ENCODE measurements around the gene SEMA4G. TPM values are rescaled to one million over a fixed set of nuclear protein-coding genes. Genes with fewer than 3 reads are reported as not detected.

The SEMA4G gene
- total RNA-seq, 1 experiment from 2014 or later = 8.5 TPM

DNA sequence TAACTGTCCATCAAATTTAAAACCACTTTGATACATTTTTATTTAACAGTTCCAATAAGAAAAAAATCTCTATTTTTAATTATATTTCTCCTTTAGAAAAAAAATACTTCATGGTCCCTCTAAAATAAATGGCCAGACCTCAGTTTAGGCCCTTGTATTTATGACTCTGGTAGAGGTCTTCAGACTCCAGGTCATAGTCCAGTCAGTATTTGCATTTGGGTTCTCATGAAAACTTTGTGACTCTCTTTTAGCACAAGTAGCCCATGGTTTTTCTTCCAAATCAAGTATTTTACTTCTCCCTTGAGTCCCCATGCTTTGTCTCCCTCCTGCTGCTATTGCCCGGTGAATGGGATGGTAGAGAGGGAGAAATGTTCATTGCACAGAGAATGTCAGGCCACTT lies 5.5 kb upstream of the SEMA4G start:
- no peak for DNase-seq
- H2BK12ac ChIP-seq (ENCODE audit: insufficient read length, low read depth, low read length) = no peak overlapping the region
- H4K5ac ChIP-seq (ENCODE audit: insufficient read length, low read depth, low read length) = no peak overlapping the region
- no peaks in the 10 kb centered on the region; a peak in 1 of 5 replicates for H3K9me3 Mint-ChIP-seq
- H3K4me2 ChIP-seq (ENCODE audit: insufficient read depth, insufficient read length, low read length) = no peak overlapping the region
- no peaks in the 10 kb centered on the region for H3K79me1 ChIP-seq (ENCODE audit: insufficient read depth, low read depth, low read length, poor library complexity, severe bottlenecking)
- no peaks in the 10 kb centered on the region for H4K20me1 ChIP-seq (ENCODE audit: control insufficient read depth, insufficient read depth, insufficient read length)
- peaks cover under 1% of the 10 kb centered on the region for H3K23me2 ChIP-seq (ENCODE audit: insufficient read length, low read depth, low read length, poor library complexity, severe bottlenecking)
- no peak overlapping the region for H2BK20ac ChIP-seq (ENCODE audit: low read depth, low read length, poor library complexity, severe bottlenecking)
- no peak overlapping the region for H3K4ac ChIP-seq (ENCODE audit: low read depth, low read length)
- no peaks in the 10 kb centered on the region for H3K79me2 ChIP-seq (ENCODE audit: insufficient read depth, low read length)
- H3K9ac ChIP-seq (ENCODE audit: extremely low read depth, insufficient read length, low read length) = no peak overlapping the region
- H4K8ac ChIP-seq (replicated peaks; ENCODE audit: insufficient read length, low read depth, low read length) = no peak overlapping the region
- H3K27me3 Mint-ChIP-seq (ENCODE audit: low read depth) = peaks cover 6% of the 10 kb centered on the region
- H4K91ac ChIP-seq (ENCODE audit: insufficient read length, low read depth, low read length) = no peak overlapping the region
- no peak overlapping the region for H2AK5ac ChIP-seq (ENCODE audit: insufficient read length, low read length)
- no peak overlapping the region for H3K18ac ChIP-seq (ENCODE audit: insufficient read length, low read depth, low read length)
- H3K4me1 ChIP-seq (ENCODE audit: insufficient read depth, low read length) = no peaks in the 10 kb centered on the region
- whole genome bisulfite sequencing (ENCODE audit: extremely low coverage, insufficient read length, low lambda C conversion rate) = no CpG with 5 or more reads among the region's 1 CpG
- H3K14ac ChIP-seq (ENCODE audit: insufficient read depth, low read length) = no peak overlapping the region
- H3T11ph ChIP-seq (ENCODE audit: low read length) = no peak overlapping the region
- H2BK120ac ChIP-seq (ENCODE audit: low read depth, low read length, poor library complexity, severe bottlenecking) = no peak overlapping the region
- no peak overlapping the region for H2BK15ac ChIP-seq (ENCODE audit: low read depth, low read length)
- H3K27ac Mint-ChIP-seq = no peak overlapping the region
- H3K27ac ChIP-seq (ENCODE audit: insufficient read length, low read depth, low read length) = no peak overlapping the region
- H3K4me1 Mint-ChIP-seq = peaks cover 6% of the 10 kb centered on the region in 2 experiments
- no peak overlapping the region for H3K56ac ChIP-seq (ENCODE audit: insufficient read length, low read depth, low read length)
- TF ChIP-seq, protein P1, sequence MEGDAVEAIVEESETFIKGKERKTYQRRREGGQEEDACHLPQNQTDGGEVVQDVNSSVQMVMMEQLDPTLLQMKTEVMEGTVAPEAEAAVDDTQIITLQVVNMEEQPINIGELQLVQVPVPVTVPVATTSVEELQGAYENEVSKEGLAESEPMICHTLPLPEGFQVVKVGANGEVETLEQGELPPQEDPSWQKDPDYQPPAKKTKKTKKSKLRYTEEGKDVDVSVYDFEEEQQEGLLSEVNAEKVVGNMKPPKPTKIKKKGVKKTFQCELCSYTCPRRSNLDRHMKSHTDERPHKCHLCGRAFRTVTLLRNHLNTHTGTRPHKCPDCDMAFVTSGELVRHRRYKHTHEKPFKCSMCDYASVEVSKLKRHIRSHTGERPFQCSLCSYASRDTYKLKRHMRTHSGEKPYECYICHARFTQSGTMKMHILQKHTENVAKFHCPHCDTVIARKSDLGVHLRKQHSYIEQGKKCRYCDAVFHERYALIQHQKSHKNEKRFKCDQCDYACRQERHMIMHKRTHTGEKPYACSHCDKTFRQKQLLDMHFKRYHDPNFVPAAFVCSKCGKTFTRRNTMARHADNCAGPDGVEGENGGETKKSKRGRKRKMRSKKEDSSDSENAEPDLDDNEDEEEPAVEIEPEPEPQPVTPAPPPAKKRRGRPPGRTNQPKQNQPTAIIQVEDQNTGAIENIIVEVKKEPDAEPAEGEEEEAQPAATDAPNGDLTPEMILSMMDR (conservative IDR thresholded peaks at IDR 0.05) = no peak
- H3K9me3 ChIP-seq (ENCODE audit: control insufficient read depth, low read depth, low read length) = no peaks in the 10 kb centered on the region
- no peak overlapping the region for H2AFZ ChIP-seq (ENCODE audit: low read length)
- H3K23ac ChIP-seq (ENCODE audit: insufficient read length, low read depth, low read length) = no peak overlapping the region
- H2BK5ac ChIP-seq (ENCODE audit: insufficient read length, low read length) = no peak overlapping the region
- no peaks in the 10 kb centered on the region for H3K27me3 ChIP-seq (ENCODE audit: insufficient read depth, low read length)
- peaks cover 0 to 23% (median 23%) of the 10 kb centered on the region in 3 experiments; a peak in 5 of 7 replicates for H3K36me3 Mint-ChIP-seq (ENCODE audit: insufficient read depth in 1 of 3, low read depth in 3 of 3)
- H3K4me3 Mint-ChIP-seq = no peak overlapping the region
